Smooth muscle cell (in vitro differentiated cells): ENCODE data around the gene USP12. TPM values are rescaled to one million over a fixed set of nuclear protein-coding genes. Genes with fewer than 3 reads are reported as not detected.

ENCODE experiments used
- DNase-seq: peaks from one replicate; lab custom pipeline; 2025; ENCODE audit not compliant: unreplicated experiment; lab: John Stamatoyannopoulos, UW
- H2AFZ ChIP-seq: fragments of 200-600 bp; sonication (generic); 2 replicates; pipeline ENCODE4 v1.6.0; 2016; ENCODE audit warnings: antibody characterized with exemption, low read depth, mild to moderate bottlenecking
- H3F3A ChIP-seq: fragments of 200-600 bp; sonication (generic); 2 replicates; pipeline ENCODE4 v1.6.0; 2017; ENCODE audit warnings: antibody characterized with exemption, low read depth
- H3K27ac ChIP-seq: fragments of 200-600 bp; sonication (generic); 2 replicates; pipeline ENCODE4 v1.5.1; 2016; ENCODE audit warnings: low read depth, mild to moderate bottlenecking
- H3K27me3 ChIP-seq: fragments of 200-600 bp; sonication (generic); 2 replicates; pipeline ENCODE4 v1.6.1; 2016; ENCODE audit warnings: low read depth, mild to moderate bottlenecking
- H3K36me3 ChIP-seq: fragments of 200-600 bp; sonication (generic); 2 replicates; pipeline ENCODE4 v1.5.1; 2016; ENCODE audit warnings: low read depth
- H3K4me1 ChIP-seq: fragments of 200-600 bp; sonication (generic); 2 replicates; pipeline ENCODE4 v1.5.1; 2016; ENCODE audit warnings: low read depth
- H3K4me2 ChIP-seq: fragments of 200-600 bp; sonication (generic); 2 replicates; pipeline ENCODE4 v1.6.0; 2016; ENCODE audit warnings: mild to moderate bottlenecking
- H3K4me3 ChIP-seq: fragments of 200-600 bp; sonication (generic); 2 replicates; pipeline ENCODE4 v1.5.1; 2016; ENCODE audit warnings: mild to moderate bottlenecking
- H3K79me2 ChIP-seq: fragments of 200-600 bp; sonication (generic); 2 replicates; pipeline ENCODE4 v1.6.0; 2016; ENCODE audit warnings: low read depth, mild to moderate bottlenecking
- H3K9ac ChIP-seq: fragments of 200-600 bp; sonication (generic); 2 replicates; pipeline ENCODE4 v1.6.0; 2016; ENCODE audit warnings: low read depth
- H3K9me3 ChIP-seq: fragments of 200-600 bp; sonication (generic); replicated peaks from 2 replicates; pipeline ENCODE4 v1.5.1; 2016; ENCODE audit warnings: low read depth
- H4K20me1 ChIP-seq: fragments of 200-600 bp; sonication (generic); 2 replicates; pipeline ENCODE4 v1.6.0; 2016; ENCODE audit warnings: low read depth
- whole genome bisulfite sequencing: methylation state at CpG from one replicate; pipeline ENCODE4 v1.1.7; 2016; ENCODE audit warnings: low lambda C conversion rate; 5-methylcytosine and 5-hydroxymethylcytosine counted together
- polyA plus RNA-seq: library from polyadenylated mRNA; unstranded; fragments of >200 nt; fragmentation: Nextera tagmentation; extraction: Ambion mirVana; gene quantifications from 2 replicates; pipeline ENCODE4 v1.2.1, GENCODE V29; 2016
- total RNA-seq: library from RNA; depleted of rRNA; stranded (reverse); fragments of >200 nt; gene quantifications from 2 replicates; pipeline ENCODE4 v1.2.3, GENCODE V29; 2014
- TF ChIP-seq, protein P1 (sequence below): fragments of 200-600 bp; sonication (generic); IDR thresholded peaks from 2 replicates; pipeline ENCODE4 v1.5.1; 2017; ENCODE audit warnings: borderline replicate concordance, mild to moderate bottlenecking, antibody characterized with exemption; ENCODE audit not compliant: insufficient read depth, poor library complexity, severe bottlenecking

USP12 gene
- total and polyA plus RNA-seq, 2 experiments from 2014 or later: 11.3 to 19.9 TPM

DNA sequence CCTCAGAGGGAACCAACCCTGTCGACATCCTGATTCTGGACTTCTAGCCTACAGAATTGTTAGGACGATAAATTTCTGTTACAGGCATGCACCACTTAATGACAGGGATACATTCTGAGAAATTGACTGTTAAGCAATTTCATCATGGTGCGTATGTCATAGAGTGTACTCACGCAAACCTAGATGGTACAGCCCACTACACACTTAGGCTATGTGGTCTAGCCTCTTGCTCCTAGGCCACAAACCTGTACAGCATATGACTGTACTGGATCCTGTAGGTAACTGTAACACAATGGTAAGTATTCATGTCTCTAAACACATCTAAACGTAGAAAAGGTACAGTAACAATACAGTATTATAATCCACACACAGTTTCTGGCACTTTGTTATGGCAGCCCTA is 13.3 kb downstream of the USP12 start:
- no peak overlapping the region for H3K9ac ChIP-seq
- WGBS: 96% methylated on average over 5 of the region's 5 CpGs
- no peaks in the 10 kb centered on the region for H3K27me3 ChIP-seq
- peaks cover 82% of the 10 kb centered on the region for H4K20me1 ChIP-seq
- H3F3A ChIP-seq: no peaks in the 10 kb centered on the region
- H3K79me2 ChIP-seq: peaks cover 99% of the 10 kb centered on the region
- no peaks in the 10 kb centered on the region for H3K36me3 ChIP-seq
- no peaks in the 10 kb centered on the region for H3K4me1 ChIP-seq
- H3K27ac ChIP-seq: no peak overlapping the region
- H3K4me2 ChIP-seq: no peak overlapping the region
- H3K9me3 ChIP-seq: no peaks in the 10 kb centered on the region
- DNase-seq: no peak
- no peak overlapping the region for H3K4me3 ChIP-seq
- H2AFZ ChIP-seq: no peak overlapping the region
- TF ChIP-seq, protein P1, sequence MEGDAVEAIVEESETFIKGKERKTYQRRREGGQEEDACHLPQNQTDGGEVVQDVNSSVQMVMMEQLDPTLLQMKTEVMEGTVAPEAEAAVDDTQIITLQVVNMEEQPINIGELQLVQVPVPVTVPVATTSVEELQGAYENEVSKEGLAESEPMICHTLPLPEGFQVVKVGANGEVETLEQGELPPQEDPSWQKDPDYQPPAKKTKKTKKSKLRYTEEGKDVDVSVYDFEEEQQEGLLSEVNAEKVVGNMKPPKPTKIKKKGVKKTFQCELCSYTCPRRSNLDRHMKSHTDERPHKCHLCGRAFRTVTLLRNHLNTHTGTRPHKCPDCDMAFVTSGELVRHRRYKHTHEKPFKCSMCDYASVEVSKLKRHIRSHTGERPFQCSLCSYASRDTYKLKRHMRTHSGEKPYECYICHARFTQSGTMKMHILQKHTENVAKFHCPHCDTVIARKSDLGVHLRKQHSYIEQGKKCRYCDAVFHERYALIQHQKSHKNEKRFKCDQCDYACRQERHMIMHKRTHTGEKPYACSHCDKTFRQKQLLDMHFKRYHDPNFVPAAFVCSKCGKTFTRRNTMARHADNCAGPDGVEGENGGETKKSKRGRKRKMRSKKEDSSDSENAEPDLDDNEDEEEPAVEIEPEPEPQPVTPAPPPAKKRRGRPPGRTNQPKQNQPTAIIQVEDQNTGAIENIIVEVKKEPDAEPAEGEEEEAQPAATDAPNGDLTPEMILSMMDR: no peak

DNA sequence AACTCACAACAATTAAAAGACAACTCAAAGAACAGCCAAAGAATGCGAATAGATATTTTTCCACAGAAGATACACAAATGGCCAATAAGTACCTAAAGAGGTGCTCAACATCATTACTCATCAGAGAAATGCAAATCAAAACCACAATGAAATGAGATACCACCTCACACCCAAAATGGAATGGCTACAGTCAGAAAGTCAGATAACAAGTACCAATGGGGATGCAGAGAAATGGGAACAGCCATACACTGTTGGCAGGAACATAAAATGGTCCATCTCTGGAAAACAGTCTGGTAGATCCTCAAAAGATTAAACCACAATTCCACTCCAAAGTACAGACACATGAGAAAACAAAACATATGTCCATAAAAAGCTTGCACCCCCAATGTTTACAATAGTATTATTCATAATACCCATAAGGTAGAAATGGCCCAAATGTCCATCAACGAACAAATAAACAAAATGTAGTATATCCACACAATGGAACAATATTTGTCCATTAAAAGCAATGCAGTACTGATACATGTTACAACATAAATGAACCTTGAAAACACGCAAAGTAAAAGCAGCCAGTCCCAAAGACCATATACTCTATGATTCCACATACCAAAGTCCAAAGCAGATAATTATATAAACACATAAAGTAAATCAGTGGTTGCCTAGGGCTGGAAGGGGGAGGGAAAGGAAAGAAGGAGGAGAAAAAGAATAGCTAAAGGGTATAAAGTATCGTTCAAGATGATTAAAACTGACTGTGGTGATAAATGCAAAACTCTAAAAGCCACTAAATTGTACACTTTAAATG is 19.6 kb downstream of the USP12 start:
- TF ChIP-seq, protein P1: no peak
- Histone ChIP-seq H3K9me3 (no peaks in the 10 kb centered on the region), H3K4me2 (no peak overlapping the region), H3K4me1 (no peaks in the 10 kb centered on the region), H3F3A (no peaks in the 10 kb centered on the region), H2AFZ (no peak overlapping the region), H3K27me3 (no peaks in the 10 kb centered on the region), H4K20me1 (peaks cover 81% of the 10 kb centered on the region), H3K36me3 (no peaks in the 10 kb centered on the region), H3K27ac (no peak overlapping the region), H3K4me3 (no peak overlapping the region), H3K79me2 (peaks cover 98% of the 10 kb centered on the region), H3K9ac (no peak overlapping the region)
- 73% methylated on average over 4 of the region's 4 CpGs for WGBS
- DNase-seq: no peak

DNA sequence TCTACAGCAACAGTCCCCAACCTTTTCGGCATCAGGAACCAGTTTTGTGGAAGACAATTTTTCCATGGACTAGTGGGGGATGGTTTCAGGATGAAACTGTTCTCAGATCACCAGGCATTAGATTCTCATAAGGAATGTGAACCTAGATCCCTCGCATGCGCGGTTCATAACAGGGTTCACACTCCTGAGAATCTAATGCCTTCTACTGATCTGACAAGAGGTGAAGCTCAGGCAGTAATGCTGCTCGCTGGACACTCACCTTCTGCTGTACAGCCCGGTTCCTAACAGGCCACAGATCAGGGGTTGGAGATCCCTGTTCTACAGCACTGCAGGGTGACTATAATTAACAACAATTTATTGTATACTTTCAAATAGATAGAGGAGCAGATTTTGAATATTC is 21.9 kb downstream of the USP12 start:
- WGBS: 97% methylated on average over 6 of the region's 6 CpGs
- H3K4me2 ChIP-seq: no peak overlapping the region
- DNase-seq: no peak
- TF ChIP-seq, protein P1: no peak
- no peaks in the 10 kb centered on the region for H3F3A ChIP-seq
- H3K79me2 ChIP-seq: peaks cover 99% of the 10 kb centered on the region
- H3K9ac ChIP-seq: no peak overlapping the region
- no peak overlapping the region for H3K4me3 ChIP-seq
- H3K9me3 ChIP-seq: no peaks in the 10 kb centered on the region
- no peak overlapping the region for H2AFZ ChIP-seq
- H3K36me3 ChIP-seq: no peaks in the 10 kb centered on the region
- H3K27me3 ChIP-seq: no peaks in the 10 kb centered on the region
- no peaks in the 10 kb centered on the region for H3K4me1 ChIP-seq
- peaks cover 96% of the 10 kb centered on the region for H4K20me1 ChIP-seq
- H3K27ac ChIP-seq: no peak overlapping the region

DNA sequence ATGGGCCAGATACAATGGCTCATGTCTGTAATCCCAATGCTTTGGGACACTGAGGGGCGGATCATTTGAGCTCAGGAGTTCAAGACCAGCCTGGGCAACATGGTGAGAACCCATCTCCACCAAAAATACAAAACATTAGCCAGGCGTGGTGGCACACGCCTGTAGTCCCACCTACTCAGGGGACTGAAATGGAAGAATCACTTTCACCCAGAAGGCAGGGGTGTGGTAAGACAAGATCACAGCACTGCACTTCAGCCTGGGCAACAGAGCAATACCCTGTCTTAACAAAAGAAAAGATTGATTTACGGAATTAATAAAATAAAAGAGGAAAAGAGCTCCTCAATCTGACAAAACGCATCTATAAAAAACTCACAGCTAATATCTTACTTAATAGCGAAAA is 22.7 kb downstream of the USP12 start:
- Histone ChIP-seq H3K4me1 (no peaks in the 10 kb centered on the region), H3K4me3 (no peak overlapping the region), H3K4me2 (no peak overlapping the region), H3K27ac (no peak overlapping the region), H3K36me3 (no peaks in the 10 kb centered on the region), H3K9me3 (no peaks in the 10 kb centered on the region), H3F3A (no peaks in the 10 kb centered on the region), H2AFZ (no peak overlapping the region), H4K20me1 (peaks cover 96% of the 10 kb centered on the region), H3K79me2 (peaks cover 99% of the 10 kb centered on the region), H3K27me3 (no peaks in the 10 kb centered on the region), H3K9ac (no peak overlapping the region)
- DNase-seq: no peak
- WGBS: 96% methylated on average over 6 of the region's 6 CpGs
- TF ChIP-seq, protein P1: no peak
